Renal cortex interstitium (tissue), 11 donors: Measurements from ENCODE around the gene PPP4R1. TPM values are rescaled to one million over a fixed set of nuclear protein-coding genes. Genes with fewer than 3 reads are reported as not detected.
"Not testable (repeated sequence)": the region's sequence is repeated elsewhere in the genome, so short reads cannot be mapped to it uniquely, and the experiment has no call there.

Experiments used
- DNase-seq, 11 donors: peaks; one replicate each; pipeline ENCODE4 v3.0.0-alpha.2; 2013; ENCODE audit warnings: low read depth in 9 of 11, low spot score in 4 of 11; ENCODE audit errors: extremely low read depth in 1 of 11
- polyA plus RNA-seq, 3 donors: library from polyadenylated mRNA; unstranded; fragments of 120-200 nt; gene quantifications; one replicate each; pipeline ENCODE4 v1.2.1, GENCODE V29; 2013; ENCODE audit not compliant: insufficient read length in 3 of 3

Gene PPP4R1
- polyA plus RNA-seq, 3 donors = 85.1 to 90.8 (median 90.4) TPM

- DNase-seq = no peak
Measured at GRCh38 chr18:9608298-9608697, 6.1 kb downstream of the PPP4R1 start.

GRCh38 chr18:9607111-9607510 lies 7.2 kb downstream of the PPP4R1 start:
- not testable (repeated sequence) for DNase-seq

GRCh38 chr18:9606039-9606438 lies 8.3 kb downstream of the PPP4R1 start:
- DNase-seq = no peak

GRCh38 chr18:9604348-9604747 lies 10.0 kb downstream of the PPP4R1 start:
- no peak for DNase-seq

- no peak for DNase-seq
Measured at GRCh38 chr18:9599328-9599727, 15.0 kb downstream of the PPP4R1 start.

GRCh38 chr18:9597609-9598008 lies 16.8 kb downstream of the PPP4R1 start:
- no peak for DNase-seq

- DNase-seq = no peak
Measured at GRCh38 chr18:9596843-9597526, 17.4 kb downstream of the PPP4R1 start.

- DNase-seq = no peak
Measured at GRCh38 chr18:9596226-9596625, 18.1 kb downstream of the PPP4R1 start.

GRCh38 chr18:9594823-9595596 lies 19.3 kb downstream of the PPP4R1 start:
- DNase-seq = no peak

GRCh38 chr18:9587924-9588323 lies 26.4 kb downstream of the PPP4R1 start:
- no peak for DNase-seq

- DNase-seq = no peak
Measured at GRCh38 chr18:9586814-9587213, 27.5 kb downstream of the PPP4R1 start.

- DNase-seq = no peak
Measured at GRCh38 chr18:9581667-9582066, 32.7 kb downstream of the PPP4R1 start.

GRCh38 chr18:9578306-9578705 lies 36.1 kb downstream of the PPP4R1 start:
- no peak for DNase-seq

- DNase-seq = no peak
Measured at GRCh38 chr18:9577361-9577760, 37.0 kb downstream of the PPP4R1 start.

- DNase-seq = peak; percentile 63 to 93 (median 83)
Measured at GRCh38 chr18:9575558-9575957, 38.8 kb downstream of the PPP4R1 start.

- DNase-seq = no peak
Measured at GRCh38 chr18:9574473-9575115, 39.8 kb downstream of the PPP4R1 start.

- DNase-seq = no peak
Measured at GRCh38 chr18:9571546-9571945, 42.8 kb downstream of the PPP4R1 start.

- no peak for DNase-seq
Measured at GRCh38 chr18:9570255-9570654, 44.1 kb downstream of the PPP4R1 start.

- DNase-seq = no peak
Measured at GRCh38 chr18:9569178-9569577, 45.2 kb downstream of the PPP4R1 start.

- DNase-seq = no peak
Measured at GRCh38 chr18:9568186-9568585, 46.2 kb downstream of the PPP4R1 start.
